HEK293 (cell line): Measurements from ENCODE around the gene SMIM14.

Source experiments
- CTCF ChIA-PET: fragments of 350-600 bp; formaldehyde crosslinking; extraction: SDS; loops from one replicate; lab custom pipeline; 2021; ENCODE audit warnings: antibody characterized with exemption; lab: Yijun Ruan, JAX
- POLR2A ChIA-PET: fragments of 300-600 bp; formaldehyde crosslinking; extraction: SDS; loops from one replicate; lab custom pipeline; 2020; ENCODE audit warnings: antibody characterized with exemption, inconsistent platforms; lab: Yijun Ruan, JAX
- H3K27ac ChIP-seq: fragments of 200-500 bp; sonication (Bioruptor generic); 2 replicates; pipeline ENCODE4 v1.5.1; 2014; ENCODE audit warnings: low read depth, low read length, control low read depth, inconsistent platforms; ENCODE audit errors: extremely low read depth
- H3K36me3 ChIP-seq, 2 experiments: fragments of 200-500 bp in 1 of 2; sonication (Bioruptor generic) in 1 of 2; 1 replicate in 1 of 2; 2 replicates in 1 of 2; pipeline ENCODE4 v1.5.1; 2014 to 2017; ENCODE audit warnings: inconsistent platforms in 2 of 2, low read length in 2 of 2; ENCODE audit not compliant: control insufficient read depth in 2 of 2, insufficient read depth in 1 of 2
- H3K4me1 ChIP-seq: fragments of 200-500 bp; sonication (Bioruptor generic); 2 replicates; pipeline ENCODE4 v1.5.1; 2014; ENCODE audit warnings: mild to moderate bottlenecking, low read length, inconsistent platforms; ENCODE audit not compliant: control insufficient read depth, insufficient read depth
- H3K4me3 ChIP-seq: 2 replicates; pipeline ENCODE4 v1.5.1; 2011; ENCODE audit warnings: low read depth, mild to moderate bottlenecking, control low read depth, low read length, moderate library complexity
- H3K9me3 ChIP-seq: fragments of 200-500 bp; sonication (Bioruptor generic); 2 replicates; pipeline ENCODE4 v1.5.1; 2014; ENCODE audit warnings: low read depth, low read length, inconsistent platforms; ENCODE audit not compliant: control insufficient read depth, insufficient read depth
- BCL11B ChIP-seq: fragments of 450-650 bp; formaldehyde crosslinking; IDR thresholded peaks from 2 replicates; pipeline ENCODE4 v1.5.1; 2016; ENCODE audit warnings: low read depth, missing biosample characterization, missing genetic modification characterization
- FEZF1 ChIP-seq: fragments of 450-650 bp; formaldehyde crosslinking; IDR thresholded peaks from 2 replicates; pipeline ENCODE4 v1.5.1; 2016; ENCODE audit warnings: missing biosample characterization, missing genetic modification characterization
- GLIS1 ChIP-seq: fragments of 450-650 bp; formaldehyde crosslinking; IDR thresholded peaks from 2 replicates; pipeline ENCODE4 v1.5.1; 2016; ENCODE audit warnings: missing biosample characterization, missing genetic modification characterization
- KLF8 ChIP-seq: fragments of 450-650 bp; formaldehyde crosslinking; IDR thresholded peaks from 2 replicates; pipeline ENCODE4 v1.5.1; 2016; ENCODE audit warnings: missing biosample characterization, missing genetic modification characterization
- SETDB1 ChIP-seq: IDR thresholded peaks from one replicate; pipeline ENCODE4 v1.6.1; 2017; ENCODE audit warnings: mild to moderate bottlenecking, low read length, moderate library complexity, mixed read lengths; ENCODE audit not compliant: insufficient read length
- SP2 ChIP-seq: fragments of 450-650 bp; formaldehyde crosslinking; IDR thresholded peaks from 2 replicates; pipeline ENCODE4 v1.5.1; 2016; ENCODE audit warnings: missing biosample characterization, missing genetic modification characterization
- SP3 ChIP-seq: fragments of 450-650 bp; formaldehyde crosslinking; IDR thresholded peaks from 2 replicates; pipeline ENCODE4 v1.5.1; 2016; ENCODE audit warnings: missing biosample characterization, missing genetic modification characterization
- SP7 ChIP-seq: fragments of 450-650 bp; formaldehyde crosslinking; IDR thresholded peaks from 2 replicates; pipeline ENCODE4 v1.5.1; 2016; ENCODE audit warnings: missing biosample characterization, missing genetic modification characterization
- TCF7L2 ChIP-seq: IDR thresholded peaks from 2 replicates; pipeline ENCODE4 v1.6.1; 2011; ENCODE audit warnings: low read depth, mild to moderate bottlenecking, inconsistent platforms, low read length, moderate library complexity, borderline replicate concordance
- TRIM28 ChIP-seq: IDR thresholded peaks from 2 replicates; pipeline ENCODE4 v1.6.1; 2011; ENCODE audit warnings: low read length, control low read depth, borderline replicate concordance
- ZBTB26 ChIP-seq: fragments of 450-650 bp; formaldehyde crosslinking; optimal IDR thresholded peaks from 2 replicates; pipeline ENCODE3; 2016; ENCODE audit warnings: missing biosample characterization, mild to moderate bottlenecking, missing genetic modification characterization
- ZNF140 ChIP-seq: fragments of 450-650 bp; formaldehyde crosslinking; IDR thresholded peaks from 2 replicates; pipeline ENCODE4 v1.5.1; 2016; ENCODE audit warnings: missing biosample characterization, missing genetic modification characterization
- ZNF19 ChIP-seq: fragments of 450-650 bp; formaldehyde crosslinking; IDR thresholded peaks from 2 replicates; pipeline ENCODE4; 2016; ENCODE audit warnings: missing biosample characterization, missing genetic modification characterization, low read depth
- ZNF239 ChIP-seq: fragments of 450-650 bp; formaldehyde crosslinking; IDR thresholded peaks from 2 replicates; pipeline ENCODE4 v1.5.1; 2016; ENCODE audit warnings: missing biosample characterization, missing genetic modification characterization
- ZNF354C ChIP-seq: fragments of 450-650 bp; formaldehyde crosslinking; IDR thresholded peaks from 2 replicates; pipeline ENCODE4 v1.5.1; 2016; ENCODE audit warnings: missing biosample characterization, missing genetic modification characterization, low read depth, borderline replicate concordance
- ZNF394 ChIP-seq: fragments of 450-650 bp; formaldehyde crosslinking; IDR thresholded peaks from 2 replicates; pipeline ENCODE4 v1.5.1; 2016; ENCODE audit warnings: missing biosample characterization, missing genetic modification characterization, mild to moderate bottlenecking, moderate library complexity, borderline replicate concordance
- ZNF416 ChIP-seq: fragments of 450-650 bp; formaldehyde crosslinking; IDR thresholded peaks from 2 replicates; pipeline ENCODE4 v1.5.1; 2016; ENCODE audit warnings: missing biosample characterization, missing genetic modification characterization
- ZNF449 ChIP-seq: fragments of 450-650 bp; formaldehyde crosslinking; IDR thresholded peaks from 2 replicates; pipeline ENCODE4 v1.5.1; 2017; ENCODE audit warnings: missing biosample characterization, mild to moderate bottlenecking, missing genetic modification characterization, moderate library complexity
- ZNF48 ChIP-seq: fragments of 450-650 bp; formaldehyde crosslinking; IDR thresholded peaks from 2 replicates; pipeline ENCODE4 v1.5.1; 2016; ENCODE audit warnings: missing biosample characterization, missing genetic modification characterization
- ZNF514 ChIP-seq: fragments of 450-650 bp; formaldehyde crosslinking; IDR thresholded peaks from 2 replicates; pipeline ENCODE4 v1.5.1; 2016; ENCODE audit warnings: missing biosample characterization, missing genetic modification characterization
- ZNF529 ChIP-seq: fragments of 450-650 bp; formaldehyde crosslinking; IDR thresholded peaks from 2 replicates; pipeline ENCODE4 v1.5.1; 2017; ENCODE audit warnings: missing genetic modification characterization, missing biosample characterization; ENCODE audit not compliant: insufficient replicate concordance
- ZNF558 ChIP-seq: fragments of 450-650 bp; formaldehyde crosslinking; IDR thresholded peaks from 2 replicates; pipeline ENCODE4 v1.5.1; 2016; ENCODE audit warnings: missing biosample characterization, missing genetic modification characterization
- ZNF596 ChIP-seq: fragments of 450-650 bp; IDR thresholded peaks from 2 replicates; pipeline ENCODE4 v1.5.0; 2018; ENCODE audit warnings: missing biosample characterization, mild to moderate bottlenecking, missing genetic modification characterization, moderate library complexity
- ZNF660 ChIP-seq: fragments of 450-650 bp; IDR thresholded peaks from 2 replicates; pipeline ENCODE4 v1.5.1; 2018; ENCODE audit warnings: missing biosample characterization, mild to moderate bottlenecking, missing genetic modification characterization
- ZNF677 ChIP-seq: fragments of 450-650 bp; IDR thresholded peaks from 2 replicates; pipeline ENCODE4 v1.5.0; 2018; ENCODE audit warnings: missing biosample characterization, mild to moderate bottlenecking, missing genetic modification characterization, moderate library complexity
- ZNF785 ChIP-seq: fragments of 450-650 bp; formaldehyde crosslinking; IDR thresholded peaks from 2 replicates; pipeline ENCODE4 v1.5.1; 2016; ENCODE audit warnings: missing biosample characterization, missing genetic modification characterization
- TF ChIP-seq, protein P1 (sequence below): fragments of 450-650 bp; formaldehyde crosslinking; IDR thresholded peaks from 2 replicates; pipeline ENCODE4 v1.5.1; 2017; ENCODE audit warnings: missing biosample characterization, missing genetic modification characterization
- TF ChIP-seq, protein P2 (sequence below): fragments of 450-650 bp; formaldehyde crosslinking; IDR thresholded peaks from 2 replicates; pipeline ENCODE4 v1.5.1; 2016; ENCODE audit warnings: missing biosample characterization, missing genetic modification characterization

Gene SMIM14

DNA sequence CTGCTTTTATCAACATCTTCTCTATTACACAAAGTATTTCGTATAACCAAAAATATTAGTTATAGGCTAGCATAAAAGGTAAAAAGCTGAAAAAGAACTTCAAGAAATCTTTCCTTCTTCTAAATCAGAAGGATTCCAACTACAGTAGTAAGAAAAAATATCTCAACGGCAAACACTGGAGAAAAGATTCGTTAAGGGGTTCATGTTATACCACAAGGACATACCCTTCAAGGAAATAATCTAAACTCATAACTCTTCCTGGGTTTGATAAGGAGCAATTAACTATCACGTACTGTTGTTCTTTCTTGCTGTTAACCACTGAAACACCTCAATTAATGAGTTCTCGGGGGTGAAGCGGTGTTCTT lies 1.5 kb downstream of the SMIM14 start:
- TF ChIP-seq GLIS1 (tag by site-specific recombination) (no peak), ZNF596 (tag by site-specific recombination) (no peak), ZNF48 (tag by site-specific recombination) (no peak), FEZF1 (tag by site-specific recombination) (peak; percentile 26; the same call in 1 of the 2 replicates), ZNF660 (no peak), BCL11B (tag by site-specific recombination) (no peak), ZNF394 (tag by site-specific recombination) (no peak), SP7 (0 out of 2 replicates have a peak, but pooled peaks have one; percentile 20)
- TF ChIP-seq, protein P1, sequence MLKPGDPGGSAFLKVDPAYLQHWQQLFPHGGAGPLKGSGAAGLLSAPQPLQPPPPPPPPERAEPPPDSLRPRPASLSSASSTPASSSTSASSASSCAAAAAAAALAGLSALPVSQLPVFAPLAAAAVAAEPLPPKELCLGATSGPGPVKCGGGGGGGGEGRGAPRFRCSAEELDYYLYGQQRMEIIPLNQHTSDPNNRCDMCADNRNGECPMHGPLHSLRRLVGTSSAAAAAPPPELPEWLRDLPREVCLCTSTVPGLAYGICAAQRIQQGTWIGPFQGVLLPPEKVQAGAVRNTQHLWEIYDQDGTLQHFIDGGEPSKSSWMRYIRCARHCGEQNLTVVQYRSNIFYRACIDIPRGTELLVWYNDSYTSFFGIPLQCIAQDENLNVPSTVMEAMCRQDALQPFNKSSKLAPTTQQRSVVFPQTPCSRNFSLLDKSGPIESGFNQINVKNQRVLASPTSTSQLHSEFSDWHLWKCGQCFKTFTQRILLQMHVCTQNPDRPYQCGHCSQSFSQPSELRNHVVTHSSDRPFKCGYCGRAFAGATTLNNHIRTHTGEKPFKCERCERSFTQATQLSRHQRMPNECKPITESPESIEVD (tag by site-specific recombination), result 0 out of 2 replicates have a peak, but pooled peaks have one; percentile 40
- TF ChIP-seq, all 188 proteins: peak for 3
- H3K36me3 ChIP-seq, result no peaks in the 10 kb centered on the region
- no peaks in the 10 kb centered on the region for H3K4me1 ChIP-seq
- ChIA-PET POLR2A (interaction anchor here (2.4 to 3.8 kb wide), 3 partner anchors 11 to 110 kb away, joined by 7 to 60 read pairs (median 17); partner anchors contain the start of genes UBE2K and UGDH), CTCF (no interaction called here)
- H3K9me3 ChIP-seq, result no peaks in the 10 kb centered on the region
- peak overlapping the region; percentile 88 for H3K4me3 ChIP-seq
- 0 out of 2 replicates have a peak overlapping the region, but pooled peaks have one; percentile 91 for H3K27ac ChIP-seq

DNA sequence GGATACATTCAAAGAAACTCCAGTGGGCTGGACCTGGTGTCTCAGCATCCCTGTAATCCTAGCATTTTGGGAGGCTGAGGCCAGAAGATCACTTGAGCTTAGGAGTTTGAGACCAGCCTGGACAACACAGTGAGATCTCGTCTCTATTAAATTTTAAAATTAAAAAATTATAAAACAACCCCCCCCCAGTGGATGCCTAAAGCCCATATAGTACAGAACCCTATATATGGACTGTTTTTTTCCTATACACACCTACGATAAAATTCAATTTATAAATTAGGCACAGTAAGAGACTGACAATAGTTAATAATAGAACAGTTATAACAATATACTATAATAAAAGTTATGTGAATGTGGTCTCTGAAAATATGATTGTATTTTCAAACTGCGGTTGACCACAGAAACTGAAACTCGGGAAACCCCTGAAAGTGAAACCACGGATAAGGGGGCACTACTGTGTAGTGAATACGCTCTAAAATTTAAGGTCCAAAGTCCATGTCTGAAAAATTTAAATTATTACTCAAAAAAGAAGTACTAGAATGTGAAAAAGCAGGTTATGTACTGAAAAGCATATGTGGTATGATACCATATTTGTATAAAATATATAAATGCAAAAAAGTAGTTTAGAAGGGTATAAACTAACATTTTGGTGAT lies 2.0 kb downstream of the SMIM14 start:
- Histone ChIP-seq H3K27ac (no peak overlapping the region), H3K4me3 (peak overlapping the region; percentile 88), H3K4me1 (no peaks in the 10 kb centered on the region), H3K36me3 (no peaks in the 10 kb centered on the region), H3K9me3 (no peaks in the 10 kb centered on the region)
- CTCF ChIA-PET, result no interaction called here
- TF ChIP-seq SETDB1, result no peak
- TF ChIP-seq ZNF677 (tag by site-specific recombination), result no peak
- TF ChIP-seq ZNF19 (tag by site-specific recombination), result no peak
- TF ChIP-seq SP3 (tag by site-specific recombination), result no peak
- no peak for TF ChIP-seq ZNF239 (tag by site-specific recombination)
- no peak for TF ChIP-seq ZNF449 (tag by site-specific recombination)
- TF ChIP-seq ZNF558 (tag by site-specific recombination), result no peak
- TF ChIP-seq TCF7L2, result no peak
- TF ChIP-seq ZNF785, result no peak
- no peak for TF ChIP-seq KLF8 (tag by site-specific recombination)
- no peak for TF ChIP-seq ZNF354C
- no peak for TF ChIP-seq ZNF140 (tag by site-specific recombination)
- no peak for TF ChIP-seq TRIM28
- TF ChIP-seq ZBTB26 (tag by site-specific recombination), result no peak
- TF ChIP-seq ZNF514 (tag by site-specific recombination), result no peak
- TF ChIP-seq, protein P2, sequence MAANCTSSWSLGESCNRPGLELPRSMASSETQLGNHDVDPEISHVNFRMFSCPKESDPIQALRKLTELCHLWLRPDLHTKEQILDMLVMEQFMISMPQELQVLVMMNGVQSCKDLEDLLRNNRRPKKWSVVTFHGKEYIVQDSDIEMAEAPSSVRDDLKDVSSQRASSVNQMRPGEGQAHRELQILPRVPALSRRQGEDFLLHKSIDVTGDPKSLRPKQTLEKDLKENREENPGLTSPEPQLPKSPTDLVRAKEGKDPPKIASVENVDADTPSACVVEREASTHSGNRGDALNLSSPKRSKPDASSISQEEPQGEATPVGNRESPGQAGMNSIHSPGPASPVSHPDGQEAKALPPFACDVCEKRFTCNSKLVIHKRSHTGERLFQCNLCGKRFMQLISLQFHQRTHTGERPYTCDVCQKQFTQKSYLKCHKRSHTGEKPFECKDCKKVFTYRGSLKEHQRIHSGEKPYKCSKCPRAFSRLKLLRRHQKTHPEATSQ, result no peak
- TF ChIP-seq SP2 (tag by site-specific recombination), result no peak
- TF ChIP-seq ZNF529 (tag by site-specific recombination), result no peak
- TF ChIP-seq ZNF416 (tag by site-specific recombination), result no peak
- POLR2A ChIA-PET, result interaction anchor here (2.5 kb wide), 1 partner anchor 109 kb away, joined by 7 read pairs; the partner anchor contains the start of gene UGDH
